GM18868 (cell line): ENCODE results near the gene TIMP2.
"Not testable (repeated sequence)": the region's sequence is repeated elsewhere in the genome, so short reads cannot be mapped to it uniquely, and the experiment has no call there.

ENCODE experiments used
- ATAC-seq: cut with Tn5 transposase; IDR thresholded peaks from one replicate; pipeline ENCODE4 v1.9.1; 2021; ENCODE audit warnings: mild to moderate bottlenecking, moderate library complexity; ENCODE audit not compliant: unreplicated experiment

Gene TIMP2

DNA sequence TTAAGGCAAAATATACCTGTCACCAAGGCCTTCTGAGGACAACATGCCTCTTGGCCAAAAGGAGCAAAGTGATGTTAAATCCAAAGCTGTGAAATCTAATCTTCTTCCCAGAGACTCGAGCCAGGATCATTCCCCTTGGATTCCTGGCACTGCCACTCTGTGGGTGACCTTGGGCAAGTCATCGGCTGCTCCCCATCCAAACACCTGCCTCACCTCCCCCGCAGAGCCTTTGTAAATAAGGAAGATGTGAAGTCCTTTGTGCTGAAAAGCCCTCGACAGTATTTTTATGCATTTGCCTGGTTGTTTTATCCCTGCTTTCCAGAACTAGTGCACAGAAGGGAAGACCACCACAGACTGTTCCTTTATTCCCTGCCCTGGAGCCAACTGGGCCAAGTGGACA, 16.8 kb downstream of the TIMP2 start:
- ATAC-seq = no peak

DNA sequence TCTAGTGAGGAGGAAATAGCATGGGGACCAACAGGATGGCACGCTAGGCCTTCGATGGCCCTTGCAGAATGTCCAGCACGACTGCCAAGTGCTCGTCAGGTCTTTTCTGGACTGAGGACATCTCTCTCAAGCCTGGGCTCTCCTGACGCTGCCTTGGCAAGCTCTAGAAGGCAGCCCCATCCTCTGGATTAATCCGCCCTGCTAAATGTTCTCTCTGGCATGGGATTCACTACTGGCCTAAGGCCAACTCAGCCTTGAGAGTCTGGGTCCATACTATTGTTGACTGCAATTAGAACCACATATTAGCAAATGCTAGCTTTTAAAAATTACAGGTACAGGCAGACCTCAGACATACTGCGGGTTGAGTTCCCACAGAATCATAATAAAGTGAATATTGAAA, 19.6 kb downstream of the TIMP2 start:
- no peak for ATAC-seq

DNA sequence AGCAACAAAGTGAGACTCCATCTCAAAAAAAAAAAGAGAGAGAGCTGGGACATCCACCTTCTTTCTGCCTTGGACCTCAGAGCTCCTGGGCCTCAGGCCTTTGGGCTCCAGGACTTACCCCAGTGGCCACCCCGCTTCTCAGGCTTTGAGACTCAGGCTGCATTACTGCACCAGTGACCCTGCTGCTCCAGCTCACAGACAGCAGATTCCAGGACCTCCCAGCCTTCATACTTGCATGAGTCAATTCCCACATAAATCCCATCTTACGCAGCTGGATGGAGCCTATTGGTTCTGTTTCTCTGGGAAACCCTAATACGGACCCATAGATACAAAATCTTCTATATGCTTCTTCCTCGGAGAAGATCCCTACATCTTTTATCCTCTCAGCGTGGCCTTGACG, 20.1 kb downstream of the TIMP2 start:
- no peak for ATAC-seq

DNA sequence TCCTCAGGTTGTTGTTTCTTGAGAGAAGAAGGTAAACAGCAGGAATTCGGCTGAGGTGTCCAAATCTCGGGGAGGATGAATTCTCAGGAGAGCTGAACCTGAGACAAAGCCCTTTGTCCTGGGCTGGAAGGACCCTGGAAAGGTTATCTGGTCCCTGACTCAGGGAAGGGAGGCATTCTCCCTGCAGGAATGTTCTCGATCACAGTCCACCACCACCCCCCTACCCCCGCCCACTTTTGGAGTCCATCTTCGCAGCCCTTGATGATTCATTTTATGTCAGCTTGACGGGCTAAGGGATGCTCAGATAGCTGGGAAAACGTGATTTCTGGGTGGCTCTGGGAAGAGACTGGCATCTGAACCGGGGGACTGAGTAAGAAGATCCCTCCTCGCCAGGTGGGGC, 20.8 kb downstream of the TIMP2 start:
- no peak for ATAC-seq

DNA sequence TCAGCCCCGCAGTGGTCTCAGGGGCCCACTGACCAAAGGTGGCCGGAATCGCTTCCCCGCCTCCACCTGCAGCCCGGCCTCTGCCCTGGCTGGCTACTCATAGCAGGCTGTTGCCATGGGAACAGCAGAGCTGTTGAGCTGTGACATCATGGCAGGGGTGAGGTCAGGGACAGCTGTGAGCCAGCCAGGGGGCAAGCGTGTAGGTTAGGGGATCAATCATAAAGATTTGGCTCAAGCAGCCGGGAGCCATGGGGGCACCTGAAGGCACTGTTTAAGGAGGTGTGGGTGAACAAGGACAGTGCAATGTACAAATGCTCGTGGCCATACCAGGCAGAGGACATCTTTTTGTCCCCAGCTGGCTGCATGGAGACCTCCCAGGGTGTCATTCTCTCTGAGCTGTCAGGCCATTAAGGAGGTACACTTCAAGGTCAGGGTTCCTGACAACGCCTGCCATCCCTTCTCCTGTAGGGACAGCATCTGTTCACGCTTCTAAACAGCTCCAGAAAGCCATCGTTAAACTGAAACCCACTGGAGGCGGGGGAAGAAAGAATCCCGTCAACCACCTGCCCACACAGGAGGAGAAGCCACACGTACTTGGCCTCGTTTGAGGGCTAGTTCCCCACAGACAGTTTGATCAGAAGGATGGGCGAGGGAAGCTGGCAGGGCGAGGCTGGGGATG, 21.9 kb downstream of the TIMP2 start, which contains the start of gene CEP295NL:
CEP295NL (minus strand) TSS at position 101 of the 679 bp plus-strand sequence. CDS start 1,373 bp downstream, outside the sequence.
- no peak for ATAC-seq

DNA sequence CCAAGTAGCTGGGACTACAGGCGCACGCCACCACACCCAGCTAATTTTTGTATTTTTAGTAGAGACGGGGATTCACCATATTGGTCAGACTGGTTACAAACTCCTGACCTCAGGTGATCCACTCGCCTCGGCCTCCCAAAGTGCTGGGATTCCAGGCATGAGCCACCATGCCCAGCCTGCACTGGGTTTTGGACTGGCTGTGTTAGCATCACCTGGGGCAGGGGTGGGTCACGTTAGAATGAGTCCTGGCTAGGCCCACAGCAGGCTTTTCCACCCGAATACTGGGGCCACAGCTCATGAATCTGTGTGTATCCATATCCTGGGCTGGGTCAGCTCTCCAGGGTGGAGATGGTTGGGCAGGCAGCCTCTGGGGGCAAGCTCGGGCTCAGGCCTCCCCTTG, 23.0 kb downstream of the TIMP2 start:
- not testable (repeated sequence) for ATAC-seq

DNA sequence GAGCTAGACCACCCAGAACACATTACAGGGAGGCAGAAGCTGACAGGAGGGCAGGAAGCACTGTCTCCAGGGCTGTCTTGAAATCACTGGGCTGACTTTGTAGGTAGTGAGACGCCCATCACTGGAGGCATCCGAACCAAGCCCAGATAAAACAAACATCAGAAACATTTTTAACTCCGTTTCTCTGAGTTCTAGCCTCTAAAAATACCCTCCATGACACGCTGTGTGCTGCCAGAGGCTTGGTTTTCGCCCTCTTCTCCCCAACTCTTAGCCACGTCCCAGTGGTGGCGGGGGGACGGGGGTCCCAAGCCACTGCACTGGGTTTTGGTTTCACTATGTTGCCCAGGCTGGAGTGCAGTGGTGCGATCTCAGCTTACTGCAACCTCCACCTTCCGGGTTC, 23.4 kb downstream of the TIMP2 start:
- ATAC-seq = no peak

DNA sequence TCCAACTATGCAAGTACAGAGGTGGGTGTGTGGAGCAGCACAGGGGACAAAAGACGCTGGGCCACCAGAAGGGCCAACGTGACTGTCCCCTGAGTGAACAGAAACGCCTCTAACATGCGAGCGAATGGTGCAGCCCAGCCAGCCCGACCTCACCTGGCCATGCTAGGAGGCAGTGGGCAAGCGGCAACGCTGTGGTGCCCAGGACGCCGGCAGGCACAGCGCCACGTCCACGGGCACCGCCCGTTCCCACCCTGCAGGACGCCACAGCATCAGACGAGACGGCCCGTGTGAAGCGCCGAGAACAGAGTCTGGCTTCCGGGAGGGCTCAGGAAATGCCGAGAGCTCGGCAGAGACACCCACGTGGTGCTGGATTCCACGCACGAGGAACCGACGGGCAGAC, 24.4 kb downstream of the TIMP2 start:
- no peak for ATAC-seq

DNA sequence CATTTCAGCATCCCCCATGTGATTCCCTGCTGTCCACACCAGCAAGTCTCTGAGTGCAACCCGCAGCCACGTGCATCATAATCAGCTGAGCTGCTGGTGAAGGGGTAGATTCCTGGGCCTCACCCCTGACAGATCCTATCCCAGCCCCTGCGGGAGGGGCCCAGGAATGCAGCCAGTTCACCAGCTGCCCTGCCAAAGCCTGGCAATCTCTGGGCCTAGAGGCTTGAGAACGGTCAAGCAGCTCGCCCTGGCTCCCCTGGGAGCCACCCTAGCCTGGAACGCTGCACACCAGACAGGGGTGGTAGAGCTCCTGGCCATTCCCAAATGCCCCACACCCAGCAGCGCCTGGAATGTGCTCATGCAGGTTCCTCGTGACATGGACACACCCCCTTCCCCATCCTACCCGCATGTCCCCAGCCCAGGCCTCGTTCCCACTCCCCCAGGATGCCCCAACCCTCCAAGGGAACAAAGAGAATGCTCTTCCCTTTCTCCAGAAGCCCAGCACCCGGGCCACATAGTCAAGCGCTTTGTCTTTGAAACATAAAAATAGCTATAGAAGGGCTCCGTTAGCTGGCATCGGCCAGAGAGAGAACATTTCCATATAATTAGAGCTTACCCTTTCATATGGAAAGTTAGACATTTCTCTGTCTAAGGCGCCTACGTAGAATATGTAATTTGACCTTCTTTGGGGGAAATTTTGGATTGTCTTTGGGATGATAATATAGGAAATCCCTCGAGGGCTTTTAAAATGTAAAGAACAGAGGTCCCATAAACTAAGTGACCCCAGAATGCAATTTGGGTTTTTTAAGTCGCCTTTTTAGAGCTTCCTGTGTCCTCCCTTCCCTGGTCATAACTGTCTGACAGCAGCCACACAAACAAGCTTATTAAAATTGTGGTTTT, 25.6 kb downstream of the TIMP2 start:
- ATAC-seq = no peak

DNA sequence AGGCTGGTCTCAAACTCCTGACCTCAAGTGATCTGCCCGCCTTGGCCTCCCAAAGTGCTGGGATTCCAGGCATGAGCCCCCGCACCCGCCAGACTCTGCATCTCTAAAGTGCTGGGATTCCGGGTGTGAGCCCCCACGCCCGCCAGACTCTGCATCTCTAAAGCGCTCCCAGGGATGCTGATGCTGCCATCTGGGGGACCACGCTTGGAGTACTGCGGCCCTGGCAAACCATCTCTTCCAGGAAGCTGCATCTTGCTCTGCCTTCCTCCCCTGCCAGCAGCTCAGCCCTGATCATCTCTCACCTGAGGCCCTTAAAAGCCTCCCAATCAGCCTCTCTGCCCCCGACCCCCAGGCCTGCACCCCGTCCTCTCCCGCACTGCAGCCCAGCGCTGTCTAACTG, 26.2 kb downstream of the TIMP2 start:
- no peak for ATAC-seq

DNA sequence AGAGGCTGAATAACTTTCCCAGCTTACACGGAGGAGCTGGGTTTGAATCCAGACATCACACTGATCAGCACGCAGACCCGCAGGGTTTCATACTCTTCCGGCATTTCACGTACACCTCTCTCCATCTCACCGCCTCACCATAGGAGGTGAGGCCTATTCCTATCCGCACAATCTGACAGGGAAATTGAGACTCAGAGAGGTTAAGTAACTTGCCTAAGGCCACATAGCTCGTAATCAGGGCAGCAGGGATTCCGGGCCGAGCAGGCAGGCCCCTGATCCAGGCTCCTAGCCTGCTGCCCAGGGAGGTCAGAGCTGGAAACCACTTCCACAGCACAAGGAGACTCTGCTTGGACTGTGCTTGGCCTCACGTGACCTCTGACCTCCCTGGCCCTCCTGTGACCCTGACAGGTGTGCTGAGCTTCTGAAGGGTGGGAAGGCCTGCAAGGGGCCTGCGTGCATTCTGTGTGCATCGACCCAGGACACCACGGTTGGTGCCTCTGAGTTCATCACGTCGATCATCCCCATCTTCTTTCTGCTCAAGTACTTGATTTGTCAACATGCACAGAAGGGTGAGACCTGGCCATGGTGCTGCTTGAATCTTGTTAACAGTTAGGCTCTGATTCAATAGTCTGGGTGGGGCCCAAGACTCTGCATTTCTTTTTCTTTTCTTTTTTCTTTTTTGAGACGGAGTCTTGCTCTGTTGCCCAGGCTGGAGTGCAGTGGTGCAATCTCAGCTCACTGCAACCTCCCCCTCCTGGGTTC, 26.9 kb downstream of the TIMP2 start:
- no peak for ATAC-seq

DNA sequence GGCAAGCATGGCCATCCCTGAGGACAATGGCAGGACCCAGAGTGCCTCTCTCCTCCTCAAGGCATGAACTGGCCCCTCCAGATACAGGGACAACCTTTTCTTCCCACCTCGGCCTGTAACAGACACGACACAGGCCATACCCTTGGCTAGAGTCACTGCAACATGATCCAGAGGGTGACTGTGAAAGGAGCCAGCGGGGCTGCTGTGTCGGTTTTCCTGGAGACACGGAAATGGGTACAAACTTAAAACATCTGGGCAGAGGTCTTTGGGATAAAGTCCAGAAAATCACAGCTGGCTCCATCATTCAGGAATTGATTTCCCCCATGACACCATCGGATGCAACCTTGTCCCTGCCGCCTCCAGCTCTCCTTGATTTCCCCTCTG, 27.5 kb downstream of the TIMP2 start:
- ATAC-seq = no peak

DNA sequence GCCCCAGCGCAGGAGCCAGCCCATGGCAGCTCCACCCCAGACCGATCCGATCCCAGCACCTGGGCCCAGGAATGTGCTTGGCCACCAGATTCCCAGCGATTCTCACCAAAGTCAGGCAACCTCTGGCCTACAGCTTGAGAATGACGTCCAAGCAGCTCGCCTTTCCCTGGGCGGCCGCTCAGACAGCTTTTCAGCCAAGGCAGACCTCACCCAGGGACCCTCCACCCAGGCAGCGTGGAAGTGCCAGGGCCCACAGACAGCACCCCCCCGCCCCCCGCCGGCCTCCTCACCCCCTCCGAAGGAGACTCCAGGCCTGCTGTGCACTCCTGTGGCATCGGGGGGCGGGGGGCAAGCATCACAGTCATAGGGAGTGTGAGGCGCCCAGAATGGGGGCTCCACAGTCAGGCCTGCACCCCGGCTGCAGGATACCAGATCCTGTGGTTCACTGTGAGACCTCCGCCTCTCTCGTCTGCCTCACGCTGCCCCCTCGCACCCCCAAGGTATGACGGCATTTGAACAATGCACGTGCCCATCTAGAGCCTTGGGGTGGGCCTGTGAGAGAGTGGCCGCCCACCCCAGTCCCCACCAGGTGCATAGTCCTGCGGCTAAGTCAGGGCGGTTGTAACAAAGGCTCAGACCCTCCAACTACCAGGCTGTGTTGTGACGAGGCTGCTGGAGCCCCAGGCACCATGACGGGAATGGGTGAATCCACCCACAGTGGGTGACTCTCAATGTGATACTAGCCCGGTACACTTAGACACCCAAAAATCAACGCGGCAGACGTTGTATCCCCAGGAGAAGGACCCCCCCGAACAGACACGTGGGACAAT, 28.1 kb downstream of the TIMP2 start:
- no peak for ATAC-seq

DNA sequence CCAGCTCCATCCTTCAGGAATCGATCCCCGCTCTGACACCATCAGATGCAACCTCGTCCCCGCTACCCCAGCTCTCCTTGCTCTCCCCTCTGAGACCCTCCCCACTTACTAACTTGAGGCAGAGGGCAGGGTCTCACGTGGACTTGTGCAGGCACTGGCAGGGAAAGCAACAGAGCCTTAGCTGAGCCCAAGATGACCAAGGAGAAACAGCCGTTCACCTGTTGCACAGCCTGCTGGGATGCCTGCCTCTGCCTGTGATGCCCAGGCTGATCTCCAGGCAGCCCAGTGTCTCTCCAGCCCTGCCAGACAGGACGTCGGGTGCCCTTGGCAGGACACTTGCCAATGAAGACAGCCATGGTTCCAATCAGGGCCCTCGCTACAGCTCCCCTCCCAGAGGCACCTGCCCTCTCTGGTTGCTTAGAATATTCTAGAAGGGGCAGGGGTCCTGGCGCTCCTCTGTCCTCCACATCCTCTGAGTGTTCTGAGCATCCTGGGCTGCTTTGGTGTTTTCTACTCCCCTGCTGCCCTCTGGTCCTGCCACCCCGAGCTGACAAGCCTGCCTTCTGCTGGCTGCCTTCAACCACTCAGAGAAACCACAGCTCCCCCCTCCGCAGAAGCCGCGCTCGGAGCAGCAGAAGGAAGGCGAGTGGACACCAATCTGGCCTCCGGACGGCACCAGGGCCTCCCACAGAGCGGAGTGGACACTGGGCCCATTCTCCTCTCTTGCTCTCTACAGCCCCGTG, 28.9 kb downstream of the TIMP2 start:
- no peak for ATAC-seq

DNA sequence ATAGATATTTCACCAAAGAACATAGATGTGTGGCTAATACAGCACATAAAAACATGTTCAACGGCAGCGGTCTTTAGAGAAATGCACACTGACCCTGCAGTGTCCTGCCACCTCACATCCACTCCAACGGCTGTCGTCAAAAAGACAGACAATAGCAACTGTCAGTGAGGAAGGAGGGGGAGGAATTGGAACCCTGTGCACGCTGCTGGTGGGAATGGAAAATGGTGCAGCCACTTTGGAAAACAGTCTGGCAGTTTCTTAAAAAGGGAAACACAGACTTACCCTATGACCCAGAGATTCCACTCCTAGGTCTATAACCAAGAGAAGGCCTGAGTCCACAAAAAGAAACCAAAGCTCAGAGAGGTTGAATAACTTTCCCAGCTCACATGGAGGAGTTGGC, 29.9 kb downstream of the TIMP2 start:
- no peak for ATAC-seq

DNA sequence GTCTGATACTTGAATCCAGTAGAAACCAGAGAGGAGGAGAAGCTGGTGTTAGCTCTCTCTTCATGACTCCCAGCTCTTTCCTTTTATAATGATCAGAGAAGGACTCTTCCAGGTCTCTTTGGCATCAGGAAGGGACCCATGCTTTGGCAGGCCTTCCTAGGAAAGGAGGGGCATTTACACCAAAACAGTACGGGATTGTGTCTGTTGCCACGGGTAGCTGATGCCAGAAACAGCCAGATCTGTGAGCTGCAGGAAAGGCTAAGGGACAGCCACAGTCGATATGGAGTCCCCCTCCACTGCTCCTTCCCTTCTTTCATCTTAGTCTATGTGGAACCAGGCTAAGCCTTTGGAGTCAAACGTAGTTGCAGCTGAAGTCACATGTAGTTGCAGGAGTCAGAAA, 31.5 kb downstream of the TIMP2 start:
- ATAC-seq = no peak

DNA sequence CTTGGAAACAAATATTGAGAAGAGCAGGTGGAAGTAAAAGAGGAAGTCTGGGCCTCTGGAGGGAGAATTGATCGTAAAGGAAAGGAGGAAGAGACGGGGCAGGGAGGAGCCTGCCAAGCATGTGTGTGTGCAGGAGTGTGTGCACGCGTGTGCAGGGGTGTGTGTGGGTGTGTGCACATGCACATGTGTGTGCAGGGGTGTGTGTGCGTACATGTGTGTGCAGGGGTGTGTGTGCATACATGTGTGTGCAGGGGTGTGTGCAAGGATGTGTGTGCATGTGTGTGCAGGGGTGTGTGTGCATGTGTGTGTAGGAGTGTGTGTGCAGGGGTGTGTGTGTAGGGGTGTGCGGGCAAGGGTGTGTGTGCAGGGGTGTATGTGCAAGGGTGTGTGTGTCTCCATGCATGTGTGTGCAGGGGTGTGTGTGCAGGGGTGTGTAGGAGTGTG, 32.2 kb downstream of the TIMP2 start:
- no peak for ATAC-seq

DNA sequence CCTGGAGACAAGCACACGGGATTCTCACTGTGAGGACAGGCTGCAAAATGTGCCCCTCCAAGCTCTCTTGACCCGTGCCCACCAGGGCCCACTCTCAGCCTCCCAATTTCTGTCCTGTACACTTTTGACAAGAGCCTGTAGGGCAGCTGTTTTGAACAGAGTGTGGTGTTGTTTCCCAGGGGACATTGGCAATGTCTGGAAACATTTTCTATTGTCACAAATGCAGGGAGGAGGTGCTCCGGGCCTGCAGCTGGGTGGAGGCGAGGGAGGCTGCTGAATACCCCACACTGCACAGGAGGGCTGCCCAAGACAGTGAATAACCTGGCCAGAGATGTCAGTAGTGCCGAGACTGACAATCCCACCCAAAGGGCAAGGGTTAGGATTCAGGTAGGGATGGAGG, 32.7 kb downstream of the TIMP2 start:
- no peak for ATAC-seq

DNA sequence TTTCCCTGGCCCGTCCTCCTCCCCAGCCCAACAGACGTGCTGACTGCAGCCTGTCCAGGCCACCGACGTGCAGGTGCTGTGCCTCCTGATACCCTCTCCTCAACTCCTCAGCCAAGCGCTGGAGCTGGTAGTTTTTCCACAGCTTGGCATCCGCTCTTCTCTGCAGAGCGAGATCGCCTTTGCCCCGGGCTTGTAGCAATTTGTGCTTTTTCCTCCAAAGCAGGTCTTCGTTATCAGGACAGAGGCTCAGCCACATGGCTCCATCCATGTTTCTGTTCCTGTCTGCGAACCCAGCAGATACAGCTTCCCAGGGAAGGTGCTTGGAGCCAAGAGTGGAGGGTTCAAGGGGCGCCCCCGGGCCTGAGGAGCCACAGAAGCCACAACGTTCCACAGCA, 33.1 kb downstream of the TIMP2 start:
- ATAC-seq = no peak
